Measurements from ENCODE around the gene MACROH2A1.

The MACROH2A1 gene

GRCh38 chr5:135362102-135362501 is 36.9 kb downstream of the MACROH2A1 start:
- ATAC-seq, result no peak
- no peak for TF ChIP-seq OSR1 (CRISPR knock-in tag; IDR thresholded peaks at IDR 0.05)
- no peak for TF ChIP-seq ZFP30 (CRISPR knock-in tag; IDR thresholded peaks at IDR 0.05)
- TF ChIP-seq POU6F1 (CRISPR knock-in tag; IDR thresholded peaks at IDR 0.05; ENCODE audit: borderline replicate concordance, low read depth), result no peak
- TF ChIP-seq ZFP3 (CRISPR knock-in tag; IDR thresholded peaks at IDR 0.05), result no peak
- no peak for TF ChIP-seq PPARA (CRISPR knock-in tag; IDR thresholded peaks at IDR 0.05; ENCODE audit: borderline replicate concordance)
- TF ChIP-seq CREB5 (CRISPR knock-in tag; IDR thresholded peaks at IDR 0.05; ENCODE audit: low read depth), result no peak
- no peak for TF ChIP-seq ISL1 (CRISPR knock-in tag; IDR thresholded peaks at IDR 0.05)
- TF ChIP-seq TOX (CRISPR knock-in tag; IDR thresholded peaks at IDR 0.05; ENCODE audit: borderline replicate concordance), result no peak
- no peak for TF ChIP-seq ZNF70 (CRISPR knock-in tag; IDR thresholded peaks at IDR 0.05)
- TF ChIP-seq GLIS3 (CRISPR knock-in tag; IDR thresholded peaks at IDR 0.05), result no peak
- no peak for TF ChIP-seq PATZ1 (CRISPR knock-in tag; IDR thresholded peaks at IDR 0.05; ENCODE audit: borderline replicate concordance)
- TF ChIP-seq BACH2 (CRISPR knock-in tag; IDR thresholded peaks at IDR 0.05; ENCODE audit: borderline replicate concordance), result no peak
- TF ChIP-seq TCF4 (CRISPR knock-in tag; IDR thresholded peaks at IDR 0.05; ENCODE audit: borderline replicate concordance), result no peak
- TF ChIP-seq, protein P1, sequence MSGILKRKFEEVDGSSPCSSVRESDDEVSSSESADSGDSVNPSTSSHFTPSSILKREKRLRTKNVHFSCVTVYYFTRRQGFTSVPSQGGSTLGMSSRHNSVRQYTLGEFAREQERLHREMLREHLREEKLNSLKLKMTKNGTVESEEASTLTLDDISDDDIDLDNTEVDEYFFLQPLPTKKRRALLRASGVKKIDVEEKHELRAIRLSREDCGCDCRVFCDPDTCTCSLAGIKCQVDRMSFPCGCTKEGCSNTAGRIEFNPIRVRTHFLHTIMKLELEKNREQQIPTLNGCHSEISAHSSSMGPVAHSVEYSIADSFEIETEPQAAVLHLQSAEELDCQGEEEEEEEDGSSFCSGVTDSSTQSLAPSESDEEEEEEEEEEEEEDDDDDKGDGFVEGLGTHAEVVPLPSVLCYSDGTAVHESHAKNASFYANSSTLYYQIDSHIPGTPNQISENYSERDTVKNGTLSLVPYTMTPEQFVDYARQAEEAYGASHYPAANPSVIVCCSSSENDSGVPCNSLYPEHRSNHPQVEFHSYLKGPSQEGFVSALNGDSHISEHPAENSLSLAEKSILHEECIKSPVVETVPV (CRISPR knock-in tag; IDR thresholded peaks at IDR 0.05), result no peak
- TF ChIP-seq ARNTL (CRISPR knock-in tag; IDR thresholded peaks at IDR 0.05; ENCODE audit: borderline replicate concordance, low read depth), result no peak

GRCh38 chr5:135360278-135361274 is 38.5 kb downstream of the MACROH2A1 start:
- ATAC-seq, result no peak
- TF ChIP-seq PATZ1 (CRISPR knock-in tag; IDR thresholded peaks at IDR 0.05; ENCODE audit: borderline replicate concordance) (no peak), TSHZ2 (CRISPR knock-in tag; IDR thresholded peaks at IDR 0.05) (no peak), ZFP3 (CRISPR knock-in tag; IDR thresholded peaks at IDR 0.05) (no peak), CREB5 (CRISPR knock-in tag; IDR thresholded peaks at IDR 0.05; ENCODE audit: low read depth) (no peak), OSR1 (CRISPR knock-in tag; IDR thresholded peaks at IDR 0.05) (no peak), TOX (CRISPR knock-in tag; IDR thresholded peaks at IDR 0.05; ENCODE audit: borderline replicate concordance) (no peak), ZNF70 (CRISPR knock-in tag; IDR thresholded peaks at IDR 0.05) (no peak), ESRRG (CRISPR knock-in tag; IDR thresholded peaks at IDR 0.05) (no peak), CSDC2 (CRISPR knock-in tag; IDR thresholded peaks at IDR 0.05) (no peak), SNAI2 (CRISPR knock-in tag; IDR thresholded peaks at IDR 0.05) (no peak), POU6F1 (CRISPR knock-in tag; IDR thresholded peaks at IDR 0.05; ENCODE audit: borderline replicate concordance, low read depth) (no peak), PPARA (CRISPR knock-in tag; IDR thresholded peaks at IDR 0.05; ENCODE audit: borderline replicate concordance) (no peak), ZFP30 (CRISPR knock-in tag; IDR thresholded peaks at IDR 0.05) (no peak), GLIS3 (CRISPR knock-in tag; IDR thresholded peaks at IDR 0.05) (no peak), ZNF8 (CRISPR knock-in tag; IDR thresholded peaks at IDR 0.05) (no peak)
- TF ChIP-seq, protein P1 (CRISPR knock-in tag; IDR thresholded peaks at IDR 0.05), result no peak

Measured in SK-N-SH treated with all-trans-retinoic acid at 6 μM for 48 hours (cell line).